Osteoblast (primary cell): ENCODE results near the gene ESYT2. TPM values are rescaled to one million over a fixed set of nuclear protein-coding genes. Genes with fewer than 3 reads are reported as not detected.

Source experiments
- DNase-seq: peaks from one replicate; pipeline ENCODE4 v3.0.0; 2011; ENCODE audit warnings: low spot score, mixed read lengths; ENCODE audit not compliant: insufficient read length; ENCODE audit errors: missing footprints
- H2AFZ ChIP-seq: 2 replicates; pipeline ENCODE4 v1.6.0; 2011; ENCODE audit warnings: mild to moderate bottlenecking, low read length
- H3K27ac ChIP-seq: 2 replicates; pipeline ENCODE4 v1.5.1; 2011; ENCODE audit warnings: mild to moderate bottlenecking, low read depth, low read length, moderate library complexity
- H3K27me3 ChIP-seq: 2 replicates; pipeline ENCODE4 v1.6.0; 2012; ENCODE audit warnings: mild to moderate bottlenecking, control low read depth, inconsistent platforms, low read length, moderate library complexity; ENCODE audit not compliant: insufficient read depth
- H3K36me3 ChIP-seq: 2 replicates; pipeline ENCODE4 v1.5.1; 2011; ENCODE audit warnings: mild to moderate bottlenecking, low read length, control low read depth, moderate library complexity; ENCODE audit not compliant: insufficient read depth
- H3K4me1 ChIP-seq: 2 replicates; pipeline ENCODE4 v1.5.1; 2011; ENCODE audit warnings: mild to moderate bottlenecking, low read length, control low read depth, moderate library complexity; ENCODE audit not compliant: insufficient read depth
- H3K4me2 ChIP-seq: 2 replicates; pipeline ENCODE4 v1.6.0; 2011; ENCODE audit warnings: mild to moderate bottlenecking, low read length; ENCODE audit not compliant: insufficient read depth
- H3K4me3 ChIP-seq: fragments of 200-600 bp; sonication (generic); 3 replicates; pipeline ENCODE4 v1.5.1; 2012; ENCODE audit warnings: mild to moderate bottlenecking, low read length, inconsistent platforms; ENCODE audit not compliant: insufficient read depth
- H3K79me2 ChIP-seq: 2 replicates; pipeline ENCODE4 v1.6.0; 2012; ENCODE audit warnings: mild to moderate bottlenecking, low read length, control low read depth, inconsistent platforms; ENCODE audit not compliant: insufficient read depth
- H3K9me3 ChIP-seq: 2 replicates; pipeline ENCODE4 v1.5.1; 2011; ENCODE audit warnings: low read depth, low read length, control low read depth
- H4K20me1 ChIP-seq: 2 replicates; pipeline ENCODE4 v1.6.0; 2012; ENCODE audit warnings: mild to moderate bottlenecking, low read length, control low read depth; ENCODE audit not compliant: insufficient read depth
- CTCF ChIP-seq: IDR thresholded peaks from 2 replicates; pipeline ENCODE4 v1.5.1; 2011; ENCODE audit warnings: mild to moderate bottlenecking, low read depth, low read length, moderate library complexity; ENCODE audit errors: extremely low read depth
- total RNA-seq: library from RNA; depleted of rRNA; stranded (reverse); fragments of >200 nt; gene quantifications from 2 replicates; pipeline ENCODE4 v1.2.3, GENCODE V29; 2012

Gene ESYT2
- total RNA-seq, 1 donor, result 132 TPM

- Histone ChIP-seq H3K9me3 (no peaks in the 10 kb centered on the region), H3K79me2 (peaks cover 11% of the 10 kb centered on the region), H4K20me1 (no peaks in the 10 kb centered on the region), H3K27ac (no peak overlapping the region), H3K4me2 (no peak overlapping the region), H3K36me3 (peaks cover 53% of the 10 kb centered on the region), H3K4me3 (no peak overlapping the region), H3K27me3 (no peaks in the 10 kb centered on the region), H2AFZ (no peak overlapping the region), H3K4me1 (no peaks in the 10 kb centered on the region)
- no peak for DNase-seq
- no peak for TF ChIP-seq CTCF
These were observed 45.0 kb downstream of the ESYT2 start for GRCh38 chr7:158784270-158784669.

GRCh38 chr7:158783595-158783994 is 45.7 kb downstream of the ESYT2 start:
- H3K4me2 ChIP-seq, result no peak overlapping the region
- H2AFZ ChIP-seq, result no peak overlapping the region
- peaks cover 15% of the 10 kb centered on the region for H3K79me2 ChIP-seq
- H4K20me1 ChIP-seq, result no peaks in the 10 kb centered on the region
- H3K4me1 ChIP-seq, result peaks cover 1% of the 10 kb centered on the region
- no peak overlapping the region for H3K4me3 ChIP-seq
- DNase-seq, result no peak
- no peaks in the 10 kb centered on the region for H3K9me3 ChIP-seq
- no peak overlapping the region for H3K27ac ChIP-seq
- peaks cover 53% of the 10 kb centered on the region for H3K36me3 ChIP-seq
- TF ChIP-seq CTCF, result no peak
- H3K27me3 ChIP-seq, result no peaks in the 10 kb centered on the region

GRCh38 chr7:158782761-158783401 is 46.4 kb downstream of the ESYT2 start:
- peak; percentile 82 for DNase-seq
- H3K36me3 ChIP-seq, result peaks cover 52% of the 10 kb centered on the region
- peaks cover 2% of the 10 kb centered on the region for H3K4me1 ChIP-seq
- H3K4me3 ChIP-seq, result no peak overlapping the region
- no peaks in the 10 kb centered on the region for H4K20me1 ChIP-seq
- peak overlapping the region; percentile 13 for H3K27ac ChIP-seq
- H3K27me3 ChIP-seq, result no peaks in the 10 kb centered on the region
- H3K4me2 ChIP-seq, result no peak overlapping the region
- peaks cover 15% of the 10 kb centered on the region for H3K79me2 ChIP-seq
- TF ChIP-seq CTCF, result peak; percentile 58
- H3K9me3 ChIP-seq, result no peaks in the 10 kb centered on the region
- no peak overlapping the region for H2AFZ ChIP-seq

- Histone ChIP-seq H2AFZ (no peak overlapping the region), H4K20me1 (no peaks in the 10 kb centered on the region), H3K79me2 (peaks cover 16% of the 10 kb centered on the region), H3K27me3 (no peaks in the 10 kb centered on the region), H3K9me3 (no peaks in the 10 kb centered on the region), H3K27ac (no peak overlapping the region), H3K36me3 (peaks cover 44% of the 10 kb centered on the region), H3K4me2 (no peak overlapping the region), H3K4me3 (no peak overlapping the region), H3K4me1 (peaks cover 2% of the 10 kb centered on the region)
- no peak for DNase-seq
- no peak for TF ChIP-seq CTCF
These were observed 47.2 kb downstream of the ESYT2 start for GRCh38 chr7:158781974-158782664.
